ENCODE measurements around the gene TCEA3. TPM values are rescaled to one million over a fixed set of nuclear protein-coding genes. Genes with fewer than 3 reads are reported as not detected.

Gene TCEA3
- total RNA-seq, 1 donor from 2014 or later, result 4.8 TPM

DNA sequence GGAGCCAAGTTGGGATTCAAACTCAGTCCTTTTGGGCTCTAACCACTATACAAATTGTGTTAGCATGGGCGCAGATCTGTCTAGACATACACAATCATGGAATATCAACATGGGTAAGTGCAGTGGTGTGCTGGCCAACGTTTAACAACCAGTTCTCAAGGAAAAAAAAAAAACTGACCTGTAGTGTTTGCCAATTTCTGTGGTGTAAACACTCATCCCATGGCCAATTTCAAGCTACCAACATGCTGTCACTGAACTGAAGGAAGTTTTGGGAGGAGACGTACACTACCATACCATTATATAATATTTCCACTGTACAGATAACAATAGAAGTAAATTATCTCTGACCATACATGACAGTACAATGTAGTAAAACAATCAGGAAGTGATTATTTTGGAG lies 3.2 kb downstream of the TCEA3 start:
- no peak for DNase-seq

DNA sequence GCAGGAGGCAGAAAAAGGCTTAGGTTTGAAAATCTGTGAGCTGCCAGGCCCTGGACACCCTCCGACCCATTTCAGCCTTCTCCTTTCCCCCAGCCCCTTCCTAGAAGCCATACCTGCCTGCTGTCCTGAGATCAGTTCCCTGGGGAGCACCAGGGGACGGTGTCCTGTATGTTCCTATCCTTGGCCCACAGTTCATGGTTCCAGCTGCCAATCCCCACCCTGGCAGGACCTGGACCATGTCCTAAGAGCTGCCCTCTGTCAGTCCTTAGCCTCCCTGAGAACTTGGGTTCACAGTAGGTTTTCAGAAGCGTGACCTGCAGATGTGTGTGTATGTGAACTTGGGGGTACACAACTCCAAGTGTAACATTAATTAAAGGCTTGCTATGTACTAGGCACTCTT lies 3.8 kb downstream of the TCEA3 start:
- no peak for DNase-seq

DNA sequence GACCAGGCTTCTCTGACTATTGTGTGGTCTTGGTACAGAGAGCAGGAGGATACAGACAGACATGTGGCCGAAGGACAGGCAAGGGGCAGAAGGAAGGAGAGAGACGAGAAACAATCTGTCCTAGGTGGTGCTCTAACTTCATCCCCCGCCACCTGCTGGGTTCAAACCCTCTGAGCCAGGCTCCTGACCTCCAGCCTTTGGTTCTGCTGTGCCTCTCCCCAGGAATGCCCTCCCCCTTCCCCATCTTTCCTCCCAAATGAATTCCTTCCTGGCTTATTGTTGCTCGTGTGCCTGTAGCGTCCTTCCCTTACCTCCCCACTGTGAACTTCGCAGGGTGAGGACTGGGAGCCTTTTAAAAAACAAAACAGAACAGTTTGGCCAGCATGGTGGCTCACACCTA lies 5.4 kb downstream of the TCEA3 start:
- no peak for DNase-seq

DNA sequence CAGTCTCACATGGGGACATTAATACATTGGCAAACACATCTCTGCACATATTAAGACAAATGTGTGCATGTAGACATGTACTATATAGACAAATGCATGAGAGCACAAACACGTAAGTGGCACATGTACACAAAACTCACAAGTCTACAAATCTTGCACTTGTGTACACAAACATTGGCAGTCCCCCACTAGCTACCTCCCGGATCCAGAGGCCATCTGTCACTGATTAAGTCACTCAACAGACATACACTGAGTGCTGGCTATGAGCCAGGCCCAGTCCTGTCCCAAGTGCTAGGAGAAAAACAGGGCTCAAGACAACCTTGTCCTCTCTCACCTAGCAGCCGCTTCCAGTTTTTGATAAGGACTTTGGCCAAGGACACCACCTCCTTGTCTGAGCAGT lies 7.0 kb downstream of the TCEA3 start:
- no peak for DNase-seq

DNA sequence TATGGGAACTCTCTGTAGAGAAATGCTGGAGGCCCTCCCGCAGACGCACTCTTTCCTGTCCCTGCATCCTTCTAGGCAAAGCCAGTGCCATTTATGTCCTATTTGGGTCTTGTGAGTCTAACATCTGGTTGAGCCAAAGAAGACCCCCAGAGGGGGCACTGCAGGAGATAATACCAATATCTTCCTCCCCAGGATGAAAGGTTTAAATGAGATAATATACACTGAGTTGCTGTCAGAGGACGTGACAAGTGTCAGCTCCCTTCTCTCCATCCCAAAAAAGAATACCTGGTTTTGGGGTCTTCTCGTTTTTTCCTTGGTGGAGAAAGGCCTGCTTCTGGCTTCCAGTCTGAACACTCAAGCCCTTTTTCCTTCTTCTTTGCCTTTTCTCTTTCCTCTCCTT lies 7.6 kb downstream of the TCEA3 start:
- no peak for DNase-seq

DNA sequence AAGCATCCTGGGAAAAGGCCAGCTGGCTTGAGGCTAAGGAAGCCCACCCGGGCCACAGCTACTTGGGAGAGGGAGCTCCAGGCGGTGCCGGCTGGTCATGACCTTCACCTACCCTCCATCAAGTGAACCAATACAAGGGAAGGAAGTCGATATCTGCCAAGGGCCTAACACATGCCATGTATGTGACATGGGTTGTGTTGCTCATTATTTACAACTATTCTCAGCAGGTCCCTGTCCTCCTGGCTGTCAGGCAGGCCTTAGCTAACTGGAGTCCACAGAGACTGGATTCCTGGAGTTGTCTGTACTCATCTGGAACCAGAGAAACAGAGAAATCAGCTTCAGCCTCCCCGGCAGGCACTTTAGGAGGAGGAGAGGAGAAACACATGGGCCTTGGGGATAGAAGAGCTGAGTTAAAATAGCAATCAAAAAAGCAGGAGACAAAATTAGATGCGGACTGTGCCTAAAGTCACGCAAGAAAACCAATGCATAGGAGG lies 15.7 kb downstream of the TCEA3 start:
- no peak for DNase-seq

DNA sequence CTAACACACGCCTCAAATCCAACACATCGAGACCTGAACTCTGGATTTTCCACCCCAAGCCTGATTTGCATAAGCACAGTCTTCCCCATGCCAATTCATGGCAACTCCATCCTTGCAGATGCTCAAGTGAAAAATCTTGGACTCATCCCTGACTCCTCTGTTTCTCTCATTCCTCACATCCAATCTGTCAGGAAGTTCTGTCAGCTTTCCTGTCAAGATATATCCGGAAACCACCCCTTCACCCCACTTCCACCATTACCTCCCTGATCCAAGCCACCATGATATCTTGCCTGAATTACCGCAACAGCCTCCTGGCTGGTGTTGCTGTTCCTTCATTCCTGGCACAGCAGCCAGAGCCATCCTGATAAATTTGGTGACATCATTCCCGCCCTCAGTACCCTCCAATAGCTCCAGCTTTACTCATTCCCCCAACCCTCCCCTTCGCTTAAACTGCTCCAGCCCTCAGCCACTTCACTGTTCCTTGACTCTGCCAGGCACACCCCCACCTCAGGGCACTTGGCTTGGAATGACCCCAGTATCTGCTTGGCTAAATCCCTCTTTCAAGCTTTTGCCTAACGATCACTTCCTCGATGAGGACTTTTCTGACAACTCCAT lies 17.4 kb downstream of the TCEA3 start:
- no peak for DNase-seq

DNA sequence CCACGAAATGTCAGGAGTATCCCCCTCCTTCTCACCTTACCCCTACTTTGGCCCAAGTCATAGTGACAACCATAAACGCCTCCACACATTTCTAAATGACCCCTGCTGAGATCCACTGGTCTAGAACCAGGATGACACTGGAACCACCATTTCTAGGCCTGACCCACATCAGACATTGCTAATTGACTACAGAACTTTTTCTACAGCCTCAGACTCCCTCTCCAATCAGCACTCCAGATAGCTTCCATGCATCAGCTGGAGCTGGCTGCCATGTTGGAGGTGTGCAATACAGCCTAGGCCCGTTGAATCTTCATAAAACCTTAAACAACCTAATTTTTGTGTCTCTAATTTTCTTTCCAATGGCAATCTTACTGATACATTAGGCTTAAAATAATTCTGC lies 18.6 kb downstream of the TCEA3 start:
- DNase-seq, result no peak

DNA sequence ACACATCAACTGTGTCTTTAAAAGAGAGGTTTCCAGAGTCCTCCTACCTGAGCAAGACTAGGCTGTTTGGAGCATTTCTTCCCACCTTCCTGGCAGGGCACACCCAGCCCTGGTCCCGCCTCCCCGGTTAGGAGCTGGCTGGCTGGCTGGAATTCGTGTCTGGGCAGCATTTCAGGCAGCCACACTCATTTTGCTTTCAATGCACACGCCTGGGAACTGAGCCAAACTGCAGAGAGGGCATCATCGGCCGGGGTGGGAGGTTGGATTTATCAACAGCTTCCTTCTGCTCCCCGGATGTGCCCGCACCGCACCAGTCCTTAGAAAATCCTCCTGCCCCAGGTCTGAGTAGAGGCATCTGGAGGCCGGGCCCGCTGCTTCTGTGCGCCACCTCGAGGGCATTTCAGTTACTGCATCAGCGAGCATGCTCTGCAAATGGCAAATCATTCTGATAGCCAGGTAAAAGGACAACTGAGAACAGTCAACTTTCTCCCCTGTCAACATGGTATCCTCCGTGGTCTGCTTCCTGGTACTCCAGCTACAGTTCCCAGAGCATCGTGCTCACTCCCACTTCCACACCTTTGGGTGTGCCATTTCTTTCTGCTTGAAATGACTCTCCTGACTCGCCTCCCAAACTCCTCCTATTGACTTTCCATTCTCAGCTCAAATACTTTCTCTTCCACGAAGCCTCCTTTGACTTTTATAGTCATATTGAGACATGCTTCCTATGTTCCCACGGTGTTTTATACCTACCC lies 20.6 kb downstream of the TCEA3 start:
- DNase-seq, result peak; percentile 83

DNA sequence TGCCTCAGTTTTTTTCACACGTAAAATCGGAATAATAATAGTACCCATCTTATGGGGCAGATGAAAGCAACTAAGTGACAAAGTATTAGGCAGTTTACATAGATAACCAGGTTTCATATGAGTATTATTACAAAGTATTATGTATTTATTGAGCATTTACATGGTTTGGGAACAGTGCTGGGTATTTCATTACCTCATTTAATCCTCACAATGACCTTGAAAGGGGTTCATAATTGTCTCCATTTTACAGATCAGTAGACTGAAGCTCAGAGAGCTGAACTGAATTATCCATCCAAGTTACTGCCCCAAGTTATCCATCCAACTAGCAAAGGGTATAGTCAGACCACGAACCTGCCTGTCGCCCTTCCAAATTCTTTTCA lies 21.2 kb downstream of the TCEA3 start:
- no peak for DNase-seq

DNA sequence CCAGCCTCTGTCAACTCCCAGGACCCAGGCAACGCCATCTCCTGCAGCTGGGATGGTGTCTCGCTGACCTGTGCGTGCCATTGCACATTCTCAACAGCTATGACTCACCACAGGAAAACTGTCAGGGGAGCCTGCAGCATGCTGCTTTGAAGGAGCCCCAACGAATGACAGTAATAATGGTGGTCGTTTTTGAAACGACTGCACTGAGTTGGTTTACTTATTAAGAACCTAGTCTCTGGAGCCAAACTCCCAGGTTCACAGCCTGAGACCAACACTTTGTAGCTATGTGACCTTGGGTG lies 21.6 kb downstream of the TCEA3 start:
- DNase-seq, result no peak

DNA sequence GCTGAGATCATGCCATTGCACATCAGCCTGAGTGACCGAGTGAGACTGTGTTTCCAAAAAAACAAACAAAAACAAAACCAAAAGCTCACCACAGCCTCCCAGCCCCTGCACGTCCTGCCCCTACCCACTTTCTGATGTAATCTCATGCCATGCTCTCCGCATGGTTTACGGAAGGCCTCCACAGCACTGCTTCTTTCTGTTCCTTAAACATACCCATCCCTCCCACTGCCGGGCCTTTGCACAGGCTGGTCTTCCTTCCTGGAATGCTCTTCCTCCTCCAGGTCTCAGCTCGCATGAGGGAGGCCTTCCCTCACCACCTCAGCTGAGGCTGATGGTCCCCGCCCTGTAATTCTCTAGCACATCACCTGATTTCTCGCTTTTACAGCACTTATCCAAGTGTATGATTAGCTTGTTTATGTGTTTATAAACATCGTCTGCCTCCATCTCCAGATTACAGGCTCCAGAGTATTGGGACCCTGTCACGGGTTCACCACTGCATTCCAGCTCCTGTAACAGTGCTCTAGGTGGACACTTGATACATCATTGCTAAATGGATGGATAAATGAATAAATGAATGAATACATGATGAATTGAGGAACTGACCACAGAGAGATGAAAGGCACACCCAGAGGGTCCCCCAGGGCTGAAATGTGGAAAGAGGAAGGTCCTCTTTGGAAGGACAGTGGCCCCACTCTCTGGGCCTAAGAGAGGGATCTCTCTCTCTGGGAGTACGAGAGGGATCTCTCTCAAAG lies 22.1 kb downstream of the TCEA3 start:
- DNase-seq, result no peak

DNA sequence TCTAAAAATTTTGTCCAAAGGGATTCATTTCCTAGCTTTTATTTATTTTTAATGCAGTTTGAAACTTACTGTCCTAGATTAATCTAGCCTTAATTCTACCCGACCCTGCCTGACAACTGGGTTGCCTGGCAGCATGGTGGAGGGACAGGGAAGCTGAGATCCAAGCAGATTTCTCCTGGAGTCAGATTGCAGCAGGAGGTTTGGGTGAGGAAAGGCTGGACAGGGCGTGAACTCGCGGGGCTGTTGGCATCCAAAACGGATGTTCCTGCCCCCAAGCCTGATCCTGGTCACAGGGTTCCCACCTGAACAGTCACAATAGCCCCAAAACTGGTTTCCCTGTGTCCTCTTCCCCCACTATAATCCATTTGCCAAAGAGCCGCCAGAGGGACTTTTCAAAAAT lies 23.2 kb downstream of the TCEA3 start:
- no peak for DNase-seq

DNA sequence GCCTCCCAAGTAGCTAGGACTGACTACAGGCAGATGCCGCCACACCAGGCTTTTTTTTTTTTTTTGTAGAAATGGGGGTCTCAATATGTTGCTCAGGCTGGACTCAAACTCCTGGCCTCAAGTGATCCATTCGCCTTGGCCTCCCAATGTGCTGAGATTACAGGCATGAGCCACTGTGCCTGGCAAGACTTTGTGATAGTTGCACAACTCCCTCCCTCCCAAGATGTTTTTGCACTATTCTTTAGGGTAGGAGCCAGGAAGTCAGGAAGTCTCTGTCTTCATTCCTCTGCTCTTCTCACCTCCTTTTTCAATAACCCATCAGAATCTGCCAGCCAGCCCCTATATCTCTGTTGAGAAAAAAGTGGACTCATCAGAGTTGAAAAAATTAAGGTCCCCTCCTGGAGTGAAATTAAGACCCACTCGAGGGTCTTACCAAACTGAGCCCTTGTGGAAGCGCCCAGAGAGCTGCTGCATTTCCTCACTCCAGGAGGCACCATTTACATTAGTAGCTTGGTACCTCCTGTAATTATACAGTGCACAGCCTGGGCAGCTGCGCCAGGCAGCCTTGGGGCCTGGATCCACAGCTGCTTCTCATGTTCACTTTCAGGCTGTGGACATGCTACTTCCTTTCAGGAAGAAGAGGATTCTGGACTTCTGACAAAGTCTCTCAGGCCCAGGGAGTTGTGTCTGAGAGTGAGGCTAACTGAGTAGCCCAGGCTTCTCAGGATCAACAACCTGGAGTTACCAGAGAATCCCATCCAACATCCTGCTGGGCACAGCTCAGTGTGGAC lies 24.0 kb downstream of the TCEA3 start:
- no peak for DNase-seq

DNA sequence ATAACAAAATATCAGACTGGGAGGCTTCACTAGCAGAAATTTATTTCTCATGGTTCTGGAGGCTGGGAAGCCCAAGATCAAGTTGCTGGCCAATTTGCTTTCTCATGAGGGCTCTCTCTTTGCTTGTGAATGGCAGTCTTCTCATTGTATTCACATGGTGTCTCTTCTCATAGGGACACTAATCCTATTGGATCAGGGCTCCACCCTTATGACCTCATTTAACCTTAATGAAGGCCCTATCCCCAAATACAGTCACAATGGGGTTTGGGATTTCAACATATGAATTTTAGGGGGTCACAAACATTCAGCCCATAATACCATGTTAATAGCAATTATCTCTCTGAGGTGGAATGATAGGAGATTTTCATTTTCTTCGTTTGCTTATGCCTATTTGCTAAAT lies 25.3 kb downstream of the TCEA3 start:
- DNase-seq, result no peak

DNA sequence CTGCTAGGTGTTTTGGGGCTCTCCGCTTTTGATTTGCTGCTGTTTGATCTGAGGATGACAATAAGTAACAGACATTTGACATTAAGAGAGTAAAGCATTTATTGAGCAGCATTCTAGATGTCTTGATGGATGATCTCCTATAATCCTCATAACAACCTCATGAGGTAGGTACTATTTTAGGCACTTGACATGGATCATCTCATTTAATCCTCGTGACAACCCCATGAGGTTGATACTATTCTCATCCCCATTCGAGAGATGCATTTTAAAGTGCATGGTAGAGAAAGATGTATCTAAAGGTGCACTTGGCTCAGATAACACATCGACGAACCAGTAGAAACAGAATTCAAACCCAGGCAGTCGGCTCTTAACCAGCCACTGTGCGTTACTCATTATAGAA lies 26.6 kb downstream of the TCEA3 start:
- no peak for DNase-seq

DNA sequence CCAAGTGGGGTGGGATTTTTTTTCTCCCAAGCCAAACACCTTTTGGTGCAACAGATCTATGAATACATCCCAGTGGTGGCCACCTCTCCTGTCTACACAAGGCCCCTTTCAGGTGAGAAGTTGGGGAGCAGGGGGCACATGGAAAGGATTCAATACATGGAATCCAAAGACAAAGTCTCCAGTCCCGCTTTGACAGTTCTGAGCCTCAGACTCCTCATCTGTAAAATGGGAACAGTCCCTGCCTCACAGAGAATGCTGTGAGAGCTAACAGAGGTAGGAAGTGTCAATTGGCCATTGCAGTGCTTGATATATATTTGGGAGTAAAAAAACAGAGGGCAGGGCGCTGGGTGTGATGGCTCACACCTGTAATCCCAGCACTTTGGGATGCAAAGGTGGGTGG lies 28.2 kb downstream of the TCEA3 start:
- no peak for DNase-seq

DNA sequence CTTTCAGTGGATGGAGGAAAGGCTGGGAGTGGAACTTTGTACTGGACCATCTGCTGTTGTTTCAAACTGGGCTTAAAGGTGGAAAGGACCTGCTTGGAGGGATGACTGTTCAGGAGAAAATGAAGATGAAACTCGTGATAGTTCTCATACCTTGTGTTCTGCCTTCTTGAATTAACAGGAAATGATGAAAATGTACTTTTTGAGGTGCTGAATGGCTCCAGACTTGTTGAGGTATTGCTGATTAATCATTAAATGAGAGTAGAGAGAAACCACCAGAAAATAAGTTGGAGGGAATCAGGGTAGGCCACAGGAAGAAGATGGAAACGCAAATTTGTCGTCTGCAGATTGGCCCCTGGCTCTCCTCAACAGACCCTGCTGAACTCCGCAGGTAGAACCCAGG lies 28.7 kb downstream of the TCEA3 start:
- DNase-seq, result no peak

DNA sequence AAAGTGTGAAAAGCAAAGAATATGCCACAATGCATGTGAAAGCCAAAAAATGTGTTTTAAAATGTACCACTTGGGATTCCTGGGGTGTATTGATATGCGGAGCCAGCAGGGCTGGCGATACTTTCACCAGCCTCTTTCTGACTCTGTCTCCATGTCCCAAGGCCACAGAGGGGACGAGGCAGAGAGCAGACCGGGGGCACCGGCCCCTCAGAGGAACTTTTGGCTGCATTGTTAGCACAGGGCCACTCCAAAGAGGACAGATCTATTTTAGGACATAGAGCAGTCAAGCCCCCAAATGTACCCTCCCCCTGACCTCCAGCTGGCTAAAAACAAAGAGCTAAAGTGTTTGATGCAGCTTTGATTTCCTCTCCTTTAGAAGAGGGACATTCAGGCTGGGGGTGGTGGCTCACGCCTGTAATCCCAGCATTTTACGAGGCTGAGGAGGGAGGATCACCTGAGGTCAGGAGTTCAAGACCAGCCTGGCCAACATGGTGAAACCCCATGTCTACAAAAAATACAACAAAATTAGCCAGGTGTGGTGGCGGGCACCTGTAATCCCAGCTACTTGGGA lies 29.3 kb downstream of the TCEA3 start:
- no peak for DNase-seq

DNA sequence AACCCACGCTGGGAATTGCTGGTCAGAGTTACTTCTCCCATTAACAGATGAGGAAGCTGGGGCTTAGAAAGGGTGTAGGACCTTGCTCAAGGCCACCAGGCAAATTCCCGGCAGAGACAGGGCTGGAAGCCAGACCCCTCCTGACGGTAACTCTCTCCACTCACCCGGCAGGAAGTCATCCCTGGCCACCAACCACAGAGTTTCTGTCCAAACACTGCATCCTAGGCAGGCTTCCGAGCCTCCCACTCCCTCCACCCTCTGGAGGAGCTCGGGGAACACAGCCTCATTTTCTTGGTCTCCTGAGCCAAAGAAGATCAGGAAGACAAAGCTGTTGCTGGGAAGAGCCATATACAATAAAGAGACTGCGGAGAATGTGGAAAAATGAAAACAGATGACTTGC lies 29.9 kb downstream of the TCEA3 start:
- DNase-seq, result peak; percentile 64

DNA sequence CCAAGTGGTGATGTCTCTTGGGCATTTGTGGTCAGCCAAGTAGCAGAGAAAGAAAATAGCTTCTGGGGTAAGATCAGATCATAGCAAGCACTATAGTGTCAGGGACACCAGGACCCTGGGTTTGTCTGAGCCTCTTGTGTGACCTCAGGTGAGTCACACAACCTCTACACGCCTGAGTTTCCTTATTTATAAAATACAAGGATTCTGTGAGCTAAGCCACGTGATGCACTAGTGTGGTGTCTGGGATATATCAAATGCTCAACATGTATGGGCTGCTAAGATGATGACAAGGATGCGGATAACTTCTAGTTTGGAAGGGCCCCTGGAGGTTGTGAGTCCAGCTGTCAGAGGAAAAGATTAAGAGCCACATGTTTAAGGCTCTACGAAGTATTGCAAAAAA lies 30.4 kb downstream of the TCEA3 start:
- DNase-seq, result no peak

DNA sequence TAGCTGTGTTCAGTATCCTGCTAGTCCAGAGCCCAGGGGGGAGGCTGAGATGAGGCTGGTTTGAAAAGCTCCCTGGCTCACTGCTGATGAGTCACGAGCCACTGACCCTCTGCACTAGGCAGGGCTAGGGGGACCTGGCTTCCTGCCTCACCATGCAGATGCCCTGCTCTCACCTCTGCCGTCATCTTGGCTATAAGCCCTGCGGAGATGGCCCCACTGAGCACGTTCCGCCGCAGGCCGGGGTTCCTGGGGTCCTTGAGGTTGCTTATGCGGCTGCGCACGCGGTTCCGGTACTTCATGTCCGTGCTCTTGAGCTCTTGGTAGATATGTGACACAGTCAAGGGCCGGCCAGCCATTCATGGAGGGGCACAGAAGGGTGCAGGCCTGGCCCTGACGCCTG lies 30.8 kb downstream of the TCEA3 start:
- DNase-seq, result no peak

Data from occipital lobe (tissue), 2 donors.